Activated T-cell treated with anti-CD3 and anti-CD28 coated beads for 1 hour (primary cell): Measurements from ENCODE around the gene B9D2.

Experiments
- DNase-seq: peaks from one replicate; pipeline ENCODE4 v3.0.0-alpha.2; 2020; ENCODE audit warnings: low read depth

Gene B9D2

GRCh38 chr19:41327076-41327575 is 36.8 kb downstream of the B9D2 start:
- no peak for DNase-seq

- DNase-seq, result no peak
Observed at GRCh38 chr19:41325947-41326706, 37.8 kb downstream of the B9D2 start.

DNA sequence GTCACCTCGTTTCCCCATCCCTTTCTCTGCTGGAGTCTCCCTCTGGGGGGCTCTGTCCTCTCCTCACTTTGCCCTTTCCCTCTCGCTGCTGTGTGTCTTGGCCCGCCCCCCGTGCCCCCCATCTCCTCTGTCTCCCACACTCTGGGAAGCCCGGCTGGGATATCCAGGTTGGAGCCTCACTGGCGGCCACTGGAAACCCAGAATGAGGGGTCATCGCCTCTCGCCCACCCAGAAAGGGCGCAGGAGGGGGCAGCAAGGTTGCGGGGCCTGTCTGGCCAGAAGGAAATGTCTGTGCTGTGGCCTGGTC is 38.4 kb downstream of the B9D2 start:
- DNase-seq, result no peak

- DNase-seq, result no peak
Observed at GRCh38 chr19:41324921-41325639, 38.9 kb downstream of the B9D2 start.

DNA sequence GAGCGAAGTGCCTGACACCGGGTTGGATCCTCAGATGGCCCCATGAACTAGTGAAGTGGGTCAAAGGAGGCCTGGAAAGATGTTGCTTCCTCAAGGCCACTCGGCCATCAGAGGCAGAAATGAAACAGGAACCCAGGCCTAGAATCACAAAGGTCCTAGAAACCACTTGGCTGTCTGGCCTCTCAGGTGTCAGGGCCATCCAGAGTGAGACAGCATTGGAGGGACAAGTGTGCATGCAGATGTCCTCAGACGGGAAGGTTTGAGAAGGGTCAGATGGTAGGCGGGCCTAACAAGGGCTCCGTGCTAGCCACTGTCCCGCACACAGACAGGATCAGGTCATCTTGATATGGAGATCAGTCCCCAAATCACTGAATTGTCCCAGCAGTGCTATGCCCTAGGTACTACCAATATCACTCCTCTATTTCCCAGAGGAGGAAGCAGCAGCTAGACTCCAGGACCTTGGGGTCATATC is 39.7 kb downstream of the B9D2 start:
- DNase-seq, result no peak

DNA sequence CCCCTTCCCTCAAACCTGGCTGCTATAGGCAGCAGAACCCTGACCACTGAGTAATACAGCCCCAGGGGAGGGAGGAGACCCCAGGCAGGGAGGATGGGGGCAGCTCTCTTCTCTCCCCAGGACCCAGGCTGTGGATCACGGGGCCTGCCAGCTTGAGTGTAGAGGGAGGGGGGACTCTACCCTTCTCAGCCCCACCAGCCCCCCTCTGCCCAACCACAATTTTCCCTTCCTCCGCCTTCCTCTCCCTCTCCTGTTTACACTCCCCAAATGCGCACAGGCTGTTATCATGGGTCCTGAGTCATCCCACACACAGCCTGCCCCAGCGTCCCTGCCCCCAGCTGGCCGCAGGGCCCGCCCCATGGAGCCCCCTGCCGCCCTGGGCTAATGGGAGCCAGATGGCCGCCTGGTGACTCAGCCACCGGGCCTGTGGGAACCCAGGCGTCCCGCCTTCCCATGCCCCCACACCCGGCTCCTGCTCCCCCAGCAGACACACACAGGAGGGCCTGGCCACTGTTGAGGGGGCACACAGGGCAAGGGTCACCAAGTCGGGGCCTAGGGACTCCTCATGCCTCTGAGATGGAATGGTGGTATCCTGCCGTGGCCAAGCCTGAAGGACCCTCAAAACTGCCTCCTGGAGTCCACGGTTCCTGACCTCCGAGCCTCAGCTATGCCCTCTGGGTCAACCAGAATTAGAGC is 40.4 kb downstream of the B9D2 start:
- no peak for DNase-seq

- DNase-seq, result no peak
Observed at GRCh38 chr19:41323023-41323422, 40.9 kb downstream of the B9D2 start.

GRCh38 chr19:41322451-41322850 is 41.5 kb downstream of the B9D2 start:
- DNase-seq, result no peak

DNA sequence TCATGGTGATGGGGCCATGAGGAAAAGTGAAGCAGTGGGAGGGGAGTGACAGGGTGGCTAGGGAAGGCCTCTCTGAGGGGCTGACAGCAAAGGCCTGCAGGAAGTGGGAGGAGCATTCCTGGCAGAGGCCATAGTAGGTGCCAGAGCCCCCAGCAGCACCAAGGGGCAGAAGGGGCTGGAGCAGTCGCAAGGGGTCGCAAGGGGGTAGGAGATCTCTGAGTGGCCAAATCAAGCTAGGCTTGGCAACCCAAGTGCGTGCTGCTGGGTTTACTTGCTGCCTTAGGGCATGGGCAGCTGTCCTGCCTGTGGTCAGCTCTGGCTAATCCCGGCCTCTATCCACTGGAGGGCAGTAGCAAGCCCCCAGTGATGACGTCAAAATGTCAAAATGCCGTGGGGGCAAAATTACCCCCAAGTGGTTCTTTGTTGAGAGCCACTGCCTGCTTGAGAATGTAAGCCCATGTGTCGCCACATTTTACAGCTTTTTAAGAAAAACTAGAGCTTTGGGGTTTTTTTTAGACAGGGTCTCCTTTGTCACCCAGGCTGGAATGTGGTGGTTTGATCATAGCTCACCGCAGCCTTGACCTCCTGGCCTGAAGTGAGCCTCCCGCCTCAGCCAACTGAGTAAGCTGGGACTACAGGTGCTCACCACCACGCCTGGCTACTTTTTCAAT is 42.2 kb downstream of the B9D2 start:
- no peak for DNase-seq

DNA sequence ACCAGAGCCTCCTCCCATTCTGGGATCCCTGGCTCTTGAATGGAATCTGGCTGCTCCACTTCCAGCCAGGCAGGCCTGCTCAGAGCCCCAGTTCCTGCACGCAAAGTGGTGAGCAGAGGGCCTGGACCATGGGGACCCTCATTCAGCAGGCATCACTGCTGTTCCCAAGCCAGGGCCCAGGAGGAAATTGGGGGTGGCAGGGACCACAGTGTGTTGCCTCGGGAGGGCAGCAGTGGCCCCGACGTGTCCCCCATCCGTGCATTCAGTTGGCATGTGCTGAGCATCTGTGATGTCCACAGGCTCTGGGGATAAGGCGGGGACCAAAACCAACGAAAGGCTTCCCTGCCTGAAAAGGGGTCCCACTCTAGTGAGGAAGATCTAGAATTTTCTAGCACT is 42.7 kb downstream of the B9D2 start:
- no peak for DNase-seq

- no peak for DNase-seq
Observed at GRCh38 chr19:41320568-41320967, 43.4 kb downstream of the B9D2 start.

- DNase-seq, result no peak
Observed at GRCh38 chr19:41320185-41320518, 43.8 kb downstream of the B9D2 start.

DNA sequence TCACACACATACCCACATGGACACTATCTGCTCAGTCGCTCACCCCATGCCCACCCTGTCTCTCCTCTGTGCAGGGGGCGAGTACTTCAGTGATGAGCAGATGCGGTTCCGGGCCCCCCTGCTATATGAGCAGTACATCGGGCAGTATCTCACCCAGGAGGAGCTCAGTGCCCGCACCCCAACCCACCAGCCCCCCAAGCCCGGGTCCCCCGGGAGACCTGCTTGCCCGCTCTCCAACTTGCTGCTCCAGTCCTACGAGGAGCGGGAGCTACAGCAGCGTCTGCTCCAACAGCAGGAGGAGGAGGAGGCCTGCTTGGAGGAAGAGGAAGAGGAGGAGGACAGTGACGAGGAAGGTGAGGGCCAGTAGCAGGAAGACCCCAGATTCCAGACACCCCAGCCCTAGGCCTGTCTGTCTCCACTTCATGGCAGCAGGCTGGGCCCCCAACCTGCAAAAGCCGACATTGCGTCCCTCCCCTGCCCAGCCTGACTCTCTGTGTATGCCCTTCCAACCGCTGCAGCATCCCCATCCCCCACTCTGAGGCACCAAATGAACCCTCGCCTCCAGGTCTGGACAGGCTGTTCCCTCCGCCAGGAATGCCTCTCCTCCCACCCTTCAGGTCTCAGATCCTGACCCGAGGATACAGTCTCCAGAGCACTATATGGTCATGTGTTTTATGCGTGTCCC is 44.3 kb downstream of the B9D2 start:
- no peak for DNase-seq

- DNase-seq, result no peak
Observed at GRCh38 chr19:41318696-41319499, 45.1 kb downstream of the B9D2 start.

GRCh38 chr19:41316306-41316920 is 47.5 kb downstream of the B9D2 start:
- DNase-seq, result no peak

DNA sequence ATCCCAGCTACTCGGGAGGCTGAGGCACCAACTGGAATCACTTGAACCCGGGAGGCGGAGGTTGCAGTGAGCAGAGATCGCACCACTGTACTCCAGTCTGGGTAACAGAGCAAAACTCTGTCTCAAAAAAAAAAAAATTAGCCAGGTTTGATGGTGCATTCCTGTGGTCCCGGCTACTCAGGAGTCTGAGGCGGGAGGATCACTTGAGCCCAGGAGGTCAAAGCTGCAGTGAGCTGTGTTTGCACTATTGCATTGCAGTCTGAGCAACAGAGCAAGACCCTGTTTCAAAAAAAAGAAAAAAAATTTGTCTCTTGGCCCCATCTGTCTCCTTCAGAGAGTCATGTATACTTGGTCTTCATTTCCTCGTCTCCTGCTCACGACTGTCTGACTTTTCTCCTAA is 52.3 kb downstream of the B9D2 start:
- DNase-seq, result no peak

GRCh38 chr19:41311072-41311471 is 52.9 kb downstream of the B9D2 start:
- no peak for DNase-seq

GRCh38 chr19:41310033-41310831 is 53.7 kb downstream of the B9D2 start, which contains the start of gene CCDC97:
TSS of gene CCDC97 (plus strand) at chr19:41310172. CDS start at chr19:41310311, 139 bp downstream.
- peak; percentile 84 for DNase-seq

- no peak for DNase-seq
Observed at GRCh38 chr19:41309180-41310032, 54.5 kb downstream of the B9D2 start.
